MM.1S (cell line): ENCODE results near the gene NQO1.

Source experiments
- DNase-seq: peaks from one replicate; pipeline ENCODE4 v3.0.0-alpha.2; 2015
- H2AFZ ChIP-seq: fragments of 300-600 bp; sonication (generic); 2 replicates; pipeline ENCODE4 v1.6.0; 2016; ENCODE audit warnings: antibody characterized with exemption, low read length
- H3F3A ChIP-seq: fragments of 300-600 bp; sonication (generic); 2 replicates; pipeline ENCODE4 v1.6.1; 2016; ENCODE audit warnings: mild to moderate bottlenecking, antibody characterized with exemption, low read length, moderate library complexity, mixed read lengths; ENCODE audit not compliant: insufficient read depth
- H3K27ac ChIP-seq: fragments of 300-600 bp; sonication (generic); 2 replicates; pipeline ENCODE4 v1.5.1; 2016; ENCODE audit warnings: mild to moderate bottlenecking, low read length
- H3K27me3 ChIP-seq: fragments of 300-600 bp; sonication (generic); replicated peaks from 2 replicates; pipeline ENCODE4 v1.6.0; 2016; ENCODE audit warnings: low read length; ENCODE audit not compliant: insufficient read depth
- H3K36me3 ChIP-seq: fragments of 300-600 bp; sonication (generic); replicated peaks from 2 replicates; pipeline ENCODE4 v1.6.1; 2016; ENCODE audit warnings: mild to moderate bottlenecking, low read length, mixed read lengths; ENCODE audit not compliant: insufficient read depth
- H3K4me1 ChIP-seq: fragments of 300-600 bp; sonication (generic); 2 replicates; pipeline ENCODE4 v1.6.1; 2016; ENCODE audit warnings: low read length, mixed read lengths
- H3K4me2 ChIP-seq: fragments of 300-600 bp; sonication (generic); 2 replicates; pipeline ENCODE4 v1.6.0; 2016; ENCODE audit warnings: low read depth, low read length
- H3K4me3 ChIP-seq: fragments of 300-600 bp; sonication (generic); 2 replicates; pipeline ENCODE4 v1.5.1; 2016; ENCODE audit warnings: low read length, mixed read lengths
- H3K79me2 ChIP-seq: fragments of 300-600 bp; sonication (generic); 2 replicates; pipeline ENCODE4 v1.6.1; 2016; ENCODE audit warnings: mixed run types, low read length, mixed read lengths
- H3K9ac ChIP-seq: fragments of 300-600 bp; sonication (generic); 2 replicates; pipeline ENCODE4 v1.6.1; 2016; ENCODE audit warnings: low read length, mixed read lengths
- H3K9me2 ChIP-seq: fragments of 300-600 bp; sonication (generic); replicated peaks from 2 replicates; pipeline ENCODE4 v1.6.1; 2016; ENCODE audit warnings: mild to moderate bottlenecking, low read length, mixed read lengths; ENCODE audit not compliant: insufficient read depth
- H3K9me3 ChIP-seq: fragments of 300-600 bp; sonication (generic); replicated peaks from 2 replicates; pipeline ENCODE4 v1.6.1; 2016; ENCODE audit warnings: mild to moderate bottlenecking, low read length, mixed read lengths; ENCODE audit not compliant: insufficient read depth
- H4K20me1 ChIP-seq: fragments of 300-600 bp; sonication (generic); 2 replicates; pipeline ENCODE4 v1.6.1; 2016; ENCODE audit warnings: mild to moderate bottlenecking, low read length, moderate library complexity, mixed read lengths; ENCODE audit not compliant: insufficient read depth
- EZH2 ChIP-seq: fragments of 300-600 bp; sonication (generic); optimal IDR thresholded peaks from 2 replicates; pipeline ENCODE3; 2017; ENCODE audit warnings: low read depth, mild to moderate bottlenecking, antibody characterized with exemption, low read length, mixed read lengths
- EZH2phosphoT487 ChIP-seq: fragments of 300-600 bp; sonication (generic); IDR thresholded peaks from 2 replicates; pipeline ENCODE4 v1.6.1; 2018; ENCODE audit warnings: antibody characterized with exemption, low read length
- TF ChIP-seq, protein P1 (sequence below): fragments of 300-600 bp; sonication (generic); IDR thresholded peaks from 2 replicates; pipeline ENCODE4 v1.5.1; 2016; ENCODE audit warnings: antibody characterized with exemption, low read length, mixed read lengths

NQO1 gene

GRCh38 chr16:69754469-69755310 lies 28.3 kb upstream of the NQO1 start, which contains the start of gene NOB1:
Gene NOB1 (minus strand): TSS chr16:69754926. CDS start chr16:69754910, 16 bp downstream.
- H3K4me1 ChIP-seq, result peaks cover 6% of the 10 kb centered on the region; the same call in 1 of the 2 replicates
- H3K9me2 ChIP-seq, result no peaks in the 10 kb centered on the region
- H3K4me3 ChIP-seq, result peak within 1 kb of the TSS; percentile 83
- no peaks in the 10 kb centered on the region for H4K20me1 ChIP-seq
- H3F3A ChIP-seq, result peaks cover 4% of the 10 kb centered on the region; the same call in 1 of the 2 replicates
- peak within 1 kb of the TSS; percentile 75 for H2AFZ ChIP-seq
- DNase-seq, result peak; percentile 99
- H3K4me2 ChIP-seq, result peak within 1 kb of the TSS; percentile 85
- H3K36me3 ChIP-seq, result no peaks in the 10 kb centered on the region; the same call in 1 of the 2 replicates
- peak within 1 kb of the TSS; percentile 33 for H3K27ac ChIP-seq
- no peak for TF ChIP-seq EZH2phosphoT487
- TF ChIP-seq, protein P1, sequence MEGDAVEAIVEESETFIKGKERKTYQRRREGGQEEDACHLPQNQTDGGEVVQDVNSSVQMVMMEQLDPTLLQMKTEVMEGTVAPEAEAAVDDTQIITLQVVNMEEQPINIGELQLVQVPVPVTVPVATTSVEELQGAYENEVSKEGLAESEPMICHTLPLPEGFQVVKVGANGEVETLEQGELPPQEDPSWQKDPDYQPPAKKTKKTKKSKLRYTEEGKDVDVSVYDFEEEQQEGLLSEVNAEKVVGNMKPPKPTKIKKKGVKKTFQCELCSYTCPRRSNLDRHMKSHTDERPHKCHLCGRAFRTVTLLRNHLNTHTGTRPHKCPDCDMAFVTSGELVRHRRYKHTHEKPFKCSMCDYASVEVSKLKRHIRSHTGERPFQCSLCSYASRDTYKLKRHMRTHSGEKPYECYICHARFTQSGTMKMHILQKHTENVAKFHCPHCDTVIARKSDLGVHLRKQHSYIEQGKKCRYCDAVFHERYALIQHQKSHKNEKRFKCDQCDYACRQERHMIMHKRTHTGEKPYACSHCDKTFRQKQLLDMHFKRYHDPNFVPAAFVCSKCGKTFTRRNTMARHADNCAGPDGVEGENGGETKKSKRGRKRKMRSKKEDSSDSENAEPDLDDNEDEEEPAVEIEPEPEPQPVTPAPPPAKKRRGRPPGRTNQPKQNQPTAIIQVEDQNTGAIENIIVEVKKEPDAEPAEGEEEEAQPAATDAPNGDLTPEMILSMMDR, result peak; percentile 96
- H3K27me3 ChIP-seq, result no peaks in the 10 kb centered on the region
- peaks cover 48% of the 10 kb centered on the region for H3K79me2 ChIP-seq
- H3K9ac ChIP-seq, result peak within 1 kb of the TSS; percentile 86
- H3K9me3 ChIP-seq, result no peaks in the 10 kb centered on the region

- H3K27me3 ChIP-seq, result no peaks in the 10 kb centered on the region
- peaks cover 2% of the 10 kb centered on the region; the same call in 1 of the 2 replicates for H3K36me3 ChIP-seq
- TF ChIP-seq, protein P1, result no peak
- TF ChIP-seq EZH2 (no peak), EZH2phosphoT487 (no peak)
- H4K20me1 ChIP-seq, result no peaks in the 10 kb centered on the region
- peaks cover 6% of the 10 kb centered on the region; the same call in 1 of the 2 replicates for H3K4me1 ChIP-seq
- peak overlapping the region; percentile 85 for H3K4me2 ChIP-seq
- peak overlapping the region; percentile 86 for H3K9ac ChIP-seq
- peak overlapping the region; percentile 83 for H3K4me3 ChIP-seq
- no peak for DNase-seq
- peaks cover 4% of the 10 kb centered on the region; the same call in 1 of the 2 replicates for H3F3A ChIP-seq
- H3K27ac ChIP-seq, result peak overlapping the region; percentile 33
- no peaks in the 10 kb centered on the region for H3K9me2 ChIP-seq
- H2AFZ ChIP-seq, result peak overlapping the region; percentile 75
- peaks cover 51% of the 10 kb centered on the region for H3K79me2 ChIP-seq
- no peaks in the 10 kb centered on the region for H3K9me3 ChIP-seq
Measured at GRCh38 chr16:69754143-69754468, 27.7 kb upstream of the NQO1 start.

DNA sequence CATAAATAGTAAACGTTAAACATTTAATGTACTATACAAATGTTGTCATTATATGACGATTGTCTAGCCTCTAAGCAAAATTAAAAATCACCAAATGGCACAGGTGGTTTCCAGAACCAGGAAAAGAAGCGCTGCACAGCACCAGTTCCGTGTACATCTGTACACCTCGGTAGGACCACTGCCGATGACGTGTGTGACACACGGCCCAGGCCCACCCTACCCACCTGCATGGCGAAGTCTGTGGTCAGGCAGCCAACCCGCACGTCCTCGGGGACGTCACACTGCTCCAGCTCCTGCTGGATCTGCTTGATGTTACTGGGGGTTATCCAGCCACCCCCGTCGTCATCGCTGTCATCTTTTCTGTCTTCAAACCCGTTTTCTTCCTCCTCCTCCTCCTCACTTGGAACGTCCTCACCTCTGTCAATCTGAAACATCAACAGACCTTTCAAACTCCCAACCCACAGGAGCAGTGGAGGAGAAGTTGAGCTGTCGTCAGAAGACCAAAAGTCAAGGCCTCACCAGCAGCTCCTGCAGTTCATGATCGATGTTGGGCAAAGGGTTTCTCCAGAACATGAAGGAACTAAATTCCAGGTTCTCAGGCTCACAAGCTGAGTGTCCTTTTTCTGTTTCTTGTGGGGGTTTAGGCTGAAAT lies 22.5 kb upstream of the NQO1 start:
- DNase-seq, result no peak
- Histone ChIP-seq H3K27me3 (no peaks in the 10 kb centered on the region), H3K79me2 (peaks cover 78% of the 10 kb centered on the region), H3K9ac (no peak overlapping the region), H3K4me2 (no peak overlapping the region), H3K27ac (no peak overlapping the region), H3K4me3 (no peak overlapping the region), H3K4me1 (peaks cover 6% of the 10 kb centered on the region; the same call in 1 of the 2 replicates), H4K20me1 (no peaks in the 10 kb centered on the region), H3K9me3 (no peaks in the 10 kb centered on the region), H3K36me3 (peaks cover 15% of the 10 kb centered on the region; the same call in 1 of the 2 replicates), H3K9me2 (no peaks in the 10 kb centered on the region), H2AFZ (no peak overlapping the region), H3F3A (no peaks in the 10 kb centered on the region)
- TF ChIP-seq, protein P1, result no peak
- TF ChIP-seq EZH2phosphoT487 (no peak), EZH2 (no peak)
